Osteoblast (primary cell): ENCODE data around the gene C12orf57. TPM values are rescaled to one million over a fixed set of nuclear protein-coding genes. Genes with fewer than 3 reads are reported as not detected.
A peak's percentile ranks its signal among the peaks of the same experiment; 100 is the strongest.

ENCODE experiments used
- DNase-seq: peaks from one replicate; pipeline ENCODE4 v3.0.0; 2011; ENCODE audit warnings: low spot score, mixed read lengths; ENCODE audit not compliant: insufficient read length; ENCODE audit errors: missing footprints
- H2AFZ ChIP-seq: 2 replicates; pipeline ENCODE4 v1.6.0; 2011; ENCODE audit warnings: mild to moderate bottlenecking, low read length
- H3K27ac ChIP-seq: 2 replicates; pipeline ENCODE4 v1.5.1; 2011; ENCODE audit warnings: mild to moderate bottlenecking, low read depth, low read length, moderate library complexity
- H3K27me3 ChIP-seq: 2 replicates; pipeline ENCODE4 v1.6.0; 2012; ENCODE audit warnings: mild to moderate bottlenecking, control low read depth, inconsistent platforms, low read length, moderate library complexity; ENCODE audit not compliant: insufficient read depth
- H3K36me3 ChIP-seq: 2 replicates; pipeline ENCODE4 v1.5.1; 2011; ENCODE audit warnings: mild to moderate bottlenecking, low read length, control low read depth, moderate library complexity; ENCODE audit not compliant: insufficient read depth
- H3K4me1 ChIP-seq: 2 replicates; pipeline ENCODE4 v1.5.1; 2011; ENCODE audit warnings: mild to moderate bottlenecking, low read length, control low read depth, moderate library complexity; ENCODE audit not compliant: insufficient read depth
- H3K4me2 ChIP-seq: 2 replicates; pipeline ENCODE4 v1.6.0; 2011; ENCODE audit warnings: mild to moderate bottlenecking, low read length; ENCODE audit not compliant: insufficient read depth
- H3K4me3 ChIP-seq: fragments of 200-600 bp; sonication (generic); 3 replicates; pipeline ENCODE4 v1.5.1; 2012; ENCODE audit warnings: mild to moderate bottlenecking, low read length, inconsistent platforms; ENCODE audit not compliant: insufficient read depth
- H3K79me2 ChIP-seq: 2 replicates; pipeline ENCODE4 v1.6.0; 2012; ENCODE audit warnings: mild to moderate bottlenecking, low read length, control low read depth, inconsistent platforms; ENCODE audit not compliant: insufficient read depth
- H3K9me3 ChIP-seq: 2 replicates; pipeline ENCODE4 v1.5.1; 2011; ENCODE audit warnings: low read depth, low read length, control low read depth
- H4K20me1 ChIP-seq: 2 replicates; pipeline ENCODE4 v1.6.0; 2012; ENCODE audit warnings: mild to moderate bottlenecking, low read length, control low read depth; ENCODE audit not compliant: insufficient read depth
- total RNA-seq: library from RNA; depleted of rRNA; stranded (reverse); fragments of >200 nt; gene quantifications from 2 replicates; pipeline ENCODE4 v1.2.3, GENCODE V29; 2012
- TF ChIP-seq, protein P1 (sequence below): IDR thresholded peaks from 2 replicates; pipeline ENCODE4 v1.5.1; 2011; ENCODE audit warnings: mild to moderate bottlenecking, low read depth, low read length, moderate library complexity; ENCODE audit errors: extremely low read depth

C12orf57 gene, protein sequence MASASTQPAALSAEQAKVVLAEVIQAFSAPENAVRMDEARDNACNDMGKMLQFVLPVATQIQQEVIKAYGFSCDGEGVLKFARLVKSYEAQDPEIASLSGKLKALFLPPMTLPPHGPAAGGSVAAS
- total RNA-seq = 81.4 and 93.4 TPM in 2 replicates

DNA sequence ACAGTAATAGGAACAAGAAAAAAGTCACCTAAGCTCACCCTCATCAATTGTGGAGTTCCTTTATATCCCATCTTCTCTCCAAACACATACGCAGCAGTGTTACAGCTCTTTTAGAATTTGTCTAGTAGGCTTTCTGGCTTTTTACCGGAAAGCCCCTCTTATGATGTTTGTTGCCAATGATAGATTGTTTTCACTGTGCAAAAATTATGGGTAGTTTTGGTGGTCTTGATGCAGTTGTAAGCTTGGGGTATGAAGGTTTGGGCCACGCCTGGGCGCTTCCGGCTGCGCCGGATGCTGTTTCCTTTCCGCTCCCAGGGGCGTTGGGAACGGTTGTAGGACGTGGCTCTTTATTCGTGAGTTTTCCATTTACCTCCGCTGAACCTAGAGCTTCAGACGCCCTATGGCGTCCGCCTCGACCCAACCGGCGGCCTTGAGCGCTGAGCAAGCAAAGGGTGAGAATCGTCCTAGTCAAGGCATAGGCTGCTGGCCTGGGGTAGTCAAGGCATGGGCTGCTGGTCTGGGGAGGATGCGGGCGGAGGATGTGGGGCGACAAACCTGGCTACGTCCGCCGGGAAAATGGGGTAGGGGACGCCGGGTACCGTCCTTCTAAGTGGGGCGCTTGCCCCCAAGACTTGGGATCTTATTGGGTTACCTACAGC is at the start of gene C12orf57, which contains the start of gene RNU7-1:
Gene C12orf57, plus strand, starts transcription at position 301 of the 659 bp plus-strand sequence. Its CDS starts 100 bp downstream, at position 401.
Gene RNU7-1, plus strand, starts transcription at position 95 of the 659 bp plus-strand sequence.
- peaks cover 7% of the 10 kb centered on the region for H3K79me2 ChIP-seq
- no peaks in the 10 kb centered on the region for H3K27me3 ChIP-seq
- TF ChIP-seq, protein P1, sequence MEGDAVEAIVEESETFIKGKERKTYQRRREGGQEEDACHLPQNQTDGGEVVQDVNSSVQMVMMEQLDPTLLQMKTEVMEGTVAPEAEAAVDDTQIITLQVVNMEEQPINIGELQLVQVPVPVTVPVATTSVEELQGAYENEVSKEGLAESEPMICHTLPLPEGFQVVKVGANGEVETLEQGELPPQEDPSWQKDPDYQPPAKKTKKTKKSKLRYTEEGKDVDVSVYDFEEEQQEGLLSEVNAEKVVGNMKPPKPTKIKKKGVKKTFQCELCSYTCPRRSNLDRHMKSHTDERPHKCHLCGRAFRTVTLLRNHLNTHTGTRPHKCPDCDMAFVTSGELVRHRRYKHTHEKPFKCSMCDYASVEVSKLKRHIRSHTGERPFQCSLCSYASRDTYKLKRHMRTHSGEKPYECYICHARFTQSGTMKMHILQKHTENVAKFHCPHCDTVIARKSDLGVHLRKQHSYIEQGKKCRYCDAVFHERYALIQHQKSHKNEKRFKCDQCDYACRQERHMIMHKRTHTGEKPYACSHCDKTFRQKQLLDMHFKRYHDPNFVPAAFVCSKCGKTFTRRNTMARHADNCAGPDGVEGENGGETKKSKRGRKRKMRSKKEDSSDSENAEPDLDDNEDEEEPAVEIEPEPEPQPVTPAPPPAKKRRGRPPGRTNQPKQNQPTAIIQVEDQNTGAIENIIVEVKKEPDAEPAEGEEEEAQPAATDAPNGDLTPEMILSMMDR = no peak
- peak within 1 kb of the TSS; percentile 82 for H3K27ac ChIP-seq
- peaks cover 20% of the 10 kb centered on the region for H3K4me1 ChIP-seq
- peak within 1 kb of the TSS; percentile 95 for H3K4me2 ChIP-seq
- no peaks in the 10 kb centered on the region for H3K9me3 ChIP-seq
- no peaks in the 10 kb centered on the region for H4K20me1 ChIP-seq
- peak; percentile 95 for DNase-seq
- peak within 1 kb of the TSS; percentile 72 for H2AFZ ChIP-seq
- peak within 1 kb of the TSS; percentile 88 for H3K4me3 ChIP-seq
- H3K36me3 ChIP-seq = peaks cover 38% of the 10 kb centered on the region

DNA sequence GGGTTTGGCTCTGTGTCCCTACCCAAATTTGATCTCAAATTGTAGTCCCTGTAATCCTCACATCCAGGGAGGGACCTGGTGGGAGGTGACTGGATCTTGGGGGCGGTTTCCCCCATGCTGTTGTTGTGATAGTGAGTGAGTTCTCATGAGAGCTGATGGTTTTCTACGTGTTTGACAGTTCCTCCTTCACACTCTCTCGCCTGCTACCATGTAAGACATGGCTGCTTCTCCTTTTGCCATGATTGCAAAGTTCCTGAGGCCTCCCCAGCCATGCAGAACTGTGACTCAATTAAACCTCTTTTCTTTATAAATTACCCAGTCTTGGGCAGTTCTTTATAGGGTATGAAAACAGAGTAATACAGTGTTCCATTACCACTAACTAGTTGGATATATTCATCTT is 49.5 kb upstream of the C12orf57 start:
- Histone ChIP-seq H3K79me2 (no peaks in the 10 kb centered on the region), H3K4me3 (no peak overlapping the region)
- TF ChIP-seq, protein P1 = no peak

DNA sequence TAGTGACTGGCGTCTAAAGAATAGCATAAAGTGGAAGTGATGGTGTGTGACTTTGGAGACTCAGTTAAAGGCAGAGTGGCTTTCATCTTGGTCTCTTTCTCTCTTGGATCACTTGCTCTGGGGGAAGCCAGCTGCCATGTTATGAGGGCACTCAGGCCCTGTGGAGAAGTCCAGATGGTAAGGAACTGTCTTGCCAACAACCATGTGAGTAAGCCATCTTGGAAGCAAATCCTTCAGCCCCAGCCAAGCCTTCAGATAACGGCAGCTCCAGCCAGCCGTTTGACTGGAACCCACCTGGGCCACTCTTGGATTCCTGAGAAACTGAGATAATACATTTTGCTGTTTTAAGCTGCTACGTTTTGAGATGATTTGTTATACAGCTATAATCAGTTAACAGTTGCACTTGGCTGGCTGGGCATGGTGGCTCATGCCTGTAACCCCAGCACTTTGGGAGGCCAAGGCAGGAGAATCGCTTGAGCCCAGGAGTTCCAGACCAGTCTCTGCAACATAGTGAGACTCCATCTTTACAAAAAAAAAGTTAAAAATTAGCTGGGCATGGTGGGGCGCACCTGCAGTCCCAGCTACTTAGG is 46.9 kb upstream of the C12orf57 start:
- no peak overlapping the region for H3K27ac ChIP-seq
- H3K36me3 ChIP-seq = no peaks in the 10 kb centered on the region
- DNase-seq = no peak
- H3K79me2 ChIP-seq = no peaks in the 10 kb centered on the region
- no peak overlapping the region for H3K4me3 ChIP-seq
- no peaks in the 10 kb centered on the region for H4K20me1 ChIP-seq
- peaks cover 3% of the 10 kb centered on the region for H3K4me1 ChIP-seq
- TF ChIP-seq, protein P1 = no peak
- no peaks in the 10 kb centered on the region for H3K9me3 ChIP-seq
- H3K4me2 ChIP-seq = no peak overlapping the region
- no peaks in the 10 kb centered on the region for H3K27me3 ChIP-seq
- H2AFZ ChIP-seq = no peak overlapping the region

More for the DNA sequence above, 49.5 kb upstream of the C12orf57 start:
- Histone ChIP-seq H2AFZ (no peak overlapping the region), H3K4me2 (no peak overlapping the region), H4K20me1 (no peaks in the 10 kb centered on the region), H3K27ac (no peak overlapping the region), H3K4me1 (peaks cover 11% of the 10 kb centered on the region), H3K36me3 (no peaks in the 10 kb centered on the region), H3K27me3 (no peaks in the 10 kb centered on the region), H3K9me3 (no peaks in the 10 kb centered on the region)
- no peak for DNase-seq

DNA sequence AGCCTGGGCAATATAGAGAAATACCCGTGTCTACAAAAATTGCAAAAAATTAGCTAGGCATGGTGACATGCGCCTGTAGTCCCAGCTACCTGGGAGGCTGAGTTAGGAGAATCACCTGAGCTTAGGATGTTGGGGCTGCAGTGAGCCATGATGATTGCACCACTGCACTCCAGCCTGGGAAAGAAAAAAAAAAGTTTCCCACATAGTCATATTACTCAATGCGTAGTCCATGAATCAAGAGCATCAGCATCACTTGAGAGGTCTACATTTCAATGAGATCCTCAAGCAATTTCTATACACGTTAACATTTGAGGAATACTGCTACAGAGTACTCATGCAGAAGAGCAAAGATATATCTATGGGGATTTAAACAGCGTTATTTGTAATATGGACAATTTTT is 44.4 kb upstream of the C12orf57 start:
- no peak overlapping the region for H2AFZ ChIP-seq
- no peaks in the 10 kb centered on the region for H4K20me1 ChIP-seq
- no peak for DNase-seq
- H3K4me1 ChIP-seq = peaks cover 3% of the 10 kb centered on the region
- no peak overlapping the region for H3K4me3 ChIP-seq
- no peak overlapping the region for H3K4me2 ChIP-seq
- H3K27me3 ChIP-seq = no peaks in the 10 kb centered on the region
- no peaks in the 10 kb centered on the region for H3K36me3 ChIP-seq
- H3K9me3 ChIP-seq = no peaks in the 10 kb centered on the region
- no peaks in the 10 kb centered on the region for H3K79me2 ChIP-seq
- H3K27ac ChIP-seq = no peak overlapping the region
- TF ChIP-seq, protein P1 = no peak
